Stomach (tissue), 9 donors: ENCODE measurements around the gene SMIM36. TPM values are rescaled to one million over a fixed set of nuclear protein-coding genes. Genes with fewer than 3 reads are reported as not detected.
"Not testable (repeated sequence)": the region's sequence is repeated elsewhere in the genome, so short reads cannot be mapped to it uniquely, and the experiment has no call there.

Source experiments
- DNase-seq, 2 donors: peaks; one replicate each; pipeline versions ENCODE4 v3.0.0 to v3.0.0-alpha.2; 2013 to 2019
- H3K27ac ChIP-seq, 5 donors: fragments of 200-600 bp in 4 of 5; sonication (generic) in 4 of 5; one replicate each; pipeline ENCODE4 v1.5.1; 2013 to 2019; ENCODE audit warnings: mild to moderate bottlenecking in 1 of 5, moderate library complexity in 1 of 5
- H3K27me3 ChIP-seq, 3 donors: fragments of 200-600 bp; sonication (generic); one replicate each; pipeline ENCODE4 v1.5.1; 2017 to 2019; ENCODE audit warnings: mixed run types in 1 of 3
- H3K36me3 ChIP-seq, 4 donors: fragments of 200-600 bp; sonication (generic); 1 replicate in 3 of 4; 2 replicates in 1 of 4; pipeline ENCODE4 v1.5.1; 2016 to 2019
- H3K4me1 ChIP-seq, 4 donors: fragments of 200-600 bp; sonication (generic); one replicate each; pipeline ENCODE4 v1.5.1; 2016 to 2019
- H3K4me3 ChIP-seq, 4 donors: fragments of 200-600 bp; sonication (generic) in 3 of 4; one replicate each; pipeline ENCODE4 v1.5.1; 2016 to 2019; ENCODE audit warnings: mild to moderate bottlenecking in 1 of 4
- H3K9me3 ChIP-seq, 4 donors: fragments of 200-600 bp; sonication (generic); one replicate each; pipeline ENCODE4 v1.5.1; 2016 to 2019
- EP300 ChIP-seq: sonication (generic); formaldehyde crosslinking; IDR thresholded peaks from one replicate; pipeline ENCODE4 v1.6.1; 2017; ENCODE audit warnings: antibody characterized with exemption
- POLR2A ChIP-seq, 4 donors: fragments of 450-650 bp; IDR thresholded peaks; one replicate each; pipeline ENCODE4 v1.6.1; 2016; ENCODE audit warnings: antibody characterized with exemption in 4 of 4, control low read depth in 2 of 4, mild to moderate bottlenecking in 1 of 4, moderate library complexity in 1 of 4
- POLR2AphosphoS5 ChIP-seq, 3 donors: sonication (generic); formaldehyde crosslinking; IDR thresholded peaks; one replicate each; pipeline ENCODE4 v1.6.1; 2016; ENCODE audit warnings: antibody characterized with exemption in 3 of 3
- WGBS, 5 donors: extraction: QIAGEN DNeasy Blood & Tissue Kit in 3 of 5; methylation state at CpG; one replicate each; pipeline versions ENCODE4 v1.1.5 to v1.1.7; 2013 to 2018; 5-methylcytosine and 5-hydroxymethylcytosine counted together
- intact Hi-C: fragments of 100-400 bp; cut with DNase I; formaldehyde crosslinking; loops from one replicate; pipeline ENCODE4 v1.15.1; 2023; ENCODE audit warnings: low total_unique reads
- polyA plus RNA-seq, 3 donors: library from polyadenylated mRNA; stranded (reverse); fragments of 200-250 nt; gene quantifications; one replicate each; pipeline ENCODE4 v1.2.3, GENCODE V29; 2013
- total RNA-seq, 5 donors: library from RNA; depleted of rRNA; stranded (reverse); fragments of >200 nt; gene quantifications; one replicate each; pipeline versions ENCODE4 v1.1.0 to v1.2.3, GENCODE V29; 2014 to 2016
- TF ChIP-seq, protein P1 (sequence below), 7 experiments: fragments of 450-650 bp in 4 of 7; fragments of 200-600 bp in 3 of 7; sonication (generic) in 3 of 7; IDR thresholded peaks; one replicate each; pipeline ENCODE4 v1.5.1; 2016 to 2019; ENCODE audit warnings: antibody characterized with exemption in 7 of 7, control low read depth in 2 of 7, mild to moderate bottlenecking in 1 of 7
- donor health status: healthy with polysubstance abuse.
- donor health status: Bipolar disorder and iron deficiency.
- donor health status: healthy.

The SMIM36 gene
- total and polyA plus RNA-seq, 8 donors = not detected

DNA sequence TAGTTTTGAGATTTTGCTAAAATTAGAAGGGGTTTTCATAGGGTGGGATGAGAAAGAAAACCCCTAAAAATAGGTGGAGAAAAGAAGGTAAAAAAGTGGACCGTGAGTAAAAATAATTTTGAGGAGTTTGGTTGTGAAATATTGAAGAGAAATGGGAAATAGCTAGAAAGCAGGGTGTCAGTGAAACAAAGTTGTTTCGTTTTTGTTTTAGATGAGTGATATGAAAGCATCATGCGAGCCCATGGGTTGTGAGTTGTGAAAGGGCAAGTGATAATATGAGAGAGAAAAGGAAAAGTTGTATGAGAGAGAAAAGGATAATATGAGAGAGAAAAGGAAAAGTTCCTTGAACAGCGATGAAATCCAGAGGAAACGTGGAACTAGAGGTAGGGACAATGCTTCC, 7.3 kb upstream of the SMIM36 start:
- intact Hi-C loops = no loop called here
- no peak for DNase-seq
- Histone ChIP-seq H3K27me3 (peaks cover 0 to 3% (median 0%) of the 10 kb centered on the region in 3 donors), H3K4me3 (no peak overlapping the region), H3K36me3 (no peaks in the 10 kb centered on the region), H3K4me1 (peaks cover 0 to 9% (median 4%) of the 10 kb centered on the region in 4 donors), H3K27ac (no peak overlapping the region), H3K9me3 (no peaks in the 10 kb centered on the region)
- WGBS, 5 donors = 73 to 79% (median 74%) methylated on average over 5 of the region's 5 CpGs
- TF ChIP-seq POLR2A (IDR thresholded peaks at IDR 0.05) = no peak
- TF ChIP-seq, protein P1, sequence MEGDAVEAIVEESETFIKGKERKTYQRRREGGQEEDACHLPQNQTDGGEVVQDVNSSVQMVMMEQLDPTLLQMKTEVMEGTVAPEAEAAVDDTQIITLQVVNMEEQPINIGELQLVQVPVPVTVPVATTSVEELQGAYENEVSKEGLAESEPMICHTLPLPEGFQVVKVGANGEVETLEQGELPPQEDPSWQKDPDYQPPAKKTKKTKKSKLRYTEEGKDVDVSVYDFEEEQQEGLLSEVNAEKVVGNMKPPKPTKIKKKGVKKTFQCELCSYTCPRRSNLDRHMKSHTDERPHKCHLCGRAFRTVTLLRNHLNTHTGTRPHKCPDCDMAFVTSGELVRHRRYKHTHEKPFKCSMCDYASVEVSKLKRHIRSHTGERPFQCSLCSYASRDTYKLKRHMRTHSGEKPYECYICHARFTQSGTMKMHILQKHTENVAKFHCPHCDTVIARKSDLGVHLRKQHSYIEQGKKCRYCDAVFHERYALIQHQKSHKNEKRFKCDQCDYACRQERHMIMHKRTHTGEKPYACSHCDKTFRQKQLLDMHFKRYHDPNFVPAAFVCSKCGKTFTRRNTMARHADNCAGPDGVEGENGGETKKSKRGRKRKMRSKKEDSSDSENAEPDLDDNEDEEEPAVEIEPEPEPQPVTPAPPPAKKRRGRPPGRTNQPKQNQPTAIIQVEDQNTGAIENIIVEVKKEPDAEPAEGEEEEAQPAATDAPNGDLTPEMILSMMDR (IDR thresholded peaks at IDR 0.05) = no peak
- TF ChIP-seq POLR2AphosphoS5 (IDR thresholded peaks at IDR 0.05) = no peak
- no peak for TF ChIP-seq EP300

DNA sequence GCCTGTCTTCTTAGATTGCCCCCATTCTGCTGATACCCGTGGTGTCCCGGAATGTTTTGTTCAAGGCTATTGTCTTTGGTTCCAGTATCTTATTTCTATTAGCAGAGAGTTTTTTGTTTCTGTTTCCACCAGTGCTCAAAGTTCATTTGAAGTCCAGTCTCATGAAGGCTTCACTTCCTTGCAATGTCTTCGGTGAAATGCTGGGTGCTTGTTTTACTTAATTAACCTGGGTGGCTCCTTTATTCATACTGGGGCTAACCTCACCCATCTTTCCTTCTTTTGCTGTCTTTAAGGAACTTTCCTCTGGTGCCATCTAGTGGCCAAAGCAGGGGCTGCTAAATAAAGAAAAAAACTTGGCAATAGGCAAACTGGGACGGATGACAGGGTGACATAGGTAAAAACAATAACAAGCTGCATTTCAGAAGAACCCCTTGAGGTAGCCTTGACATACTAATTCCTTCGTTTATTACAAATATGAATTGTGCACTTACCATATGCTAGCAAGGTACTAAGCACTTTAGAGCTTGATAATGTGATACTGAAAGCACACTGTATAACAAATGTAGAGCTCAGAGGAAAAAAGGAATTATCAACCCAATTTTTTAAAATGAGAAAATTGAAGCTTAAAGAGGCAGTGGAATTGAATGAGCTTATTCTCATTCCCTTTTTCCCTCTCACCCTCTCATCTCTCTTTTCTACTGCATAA, 2.8 kb upstream of the SMIM36 start:
- Histone ChIP-seq H3K4me1 (peaks cover 0 to 9% (median 4%) of the 10 kb centered on the region in 4 donors), H3K36me3 (no peaks in the 10 kb centered on the region), H3K9me3 (no peaks in the 10 kb centered on the region), H3K27me3 (no peaks in the 10 kb centered on the region), H3K27ac (no peak overlapping the region), H3K4me3 (no peak overlapping the region)
- TF ChIP-seq POLR2AphosphoS5 (IDR thresholded peaks at IDR 0.05) (no peak), POLR2A (IDR thresholded peaks at IDR 0.05) (no peak), EP300 (no peak)
- TF ChIP-seq, protein P1 (IDR thresholded peaks at IDR 0.05) = peak in 5 of 7 experiments; percentile 55 to 95 (median 88)
- intact Hi-C loops = loop anchor here (5.0 kb wide), 1 partner anchor 157 kb away; no protein-coding TSS in a partner anchor
- 8 to 13% (median 10%) methylated on average over 5 of the region's 5 CpGs for WGBS, 5 donors
- DNase-seq = peak; percentile 76 to 86

DNA sequence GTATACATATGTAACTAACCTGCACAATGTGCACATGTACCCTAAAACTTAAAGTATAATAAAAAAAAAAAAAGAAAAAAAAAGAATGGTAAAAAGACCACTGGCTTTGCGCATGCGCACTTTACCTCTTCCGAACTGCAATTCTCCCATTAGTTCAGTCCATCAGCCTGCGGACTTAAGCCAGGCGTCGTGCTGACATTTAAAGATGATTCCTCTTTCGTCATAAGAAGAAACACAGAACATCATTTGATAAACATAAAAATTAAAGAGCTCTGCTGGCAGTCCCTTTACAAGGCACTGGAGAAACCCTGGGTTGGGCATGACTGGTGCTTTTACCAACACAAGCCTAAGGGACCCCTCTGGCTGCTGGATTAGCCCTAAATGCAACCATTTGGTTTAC, 3.6 kb downstream of the SMIM36 start:
- H3K36me3 ChIP-seq, DNase-seq, H3K4me1 ChIP-seq, H3K27me3 ChIP-seq, H3K27ac ChIP-seq, intact Hi-C loops, H3K4me3 ChIP-seq, H3K9me3 ChIP-seq: not testable (repeated sequence)
- WGBS, 5 donors = 81 to 86% (median 82%) methylated on average over 7 of the region's 7 CpGs

DNA sequence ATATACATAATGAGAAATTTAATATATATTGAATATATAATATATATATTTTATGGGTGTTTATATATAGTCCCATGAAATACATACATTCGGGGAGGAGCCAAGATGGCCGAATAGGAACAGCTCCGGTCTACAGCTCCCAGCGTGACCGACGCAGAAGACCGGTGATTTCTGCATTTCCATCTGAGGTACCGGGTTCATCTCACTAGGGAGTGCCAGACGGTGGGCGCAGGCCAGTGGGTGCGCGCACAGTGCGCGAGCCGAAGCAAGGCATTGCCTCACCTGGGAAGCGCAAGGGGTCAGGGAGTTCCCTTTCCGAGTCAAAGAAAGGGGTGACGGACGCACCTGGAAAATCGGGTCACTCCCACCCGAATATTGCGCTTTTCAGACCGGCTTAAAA, 9.6 kb downstream of the SMIM36 start:
- H3K9me3 ChIP-seq, H3K36me3 ChIP-seq, H3K4me1 ChIP-seq, H3K4me3 ChIP-seq, DNase-seq, H3K27me3 ChIP-seq, H3K27ac ChIP-seq, intact Hi-C loops: not testable (repeated sequence)
- WGBS, 5 donors = 90 to 96% (median 95%) methylated on average over 8 to 20 of the region's 23 CpGs

DNA sequence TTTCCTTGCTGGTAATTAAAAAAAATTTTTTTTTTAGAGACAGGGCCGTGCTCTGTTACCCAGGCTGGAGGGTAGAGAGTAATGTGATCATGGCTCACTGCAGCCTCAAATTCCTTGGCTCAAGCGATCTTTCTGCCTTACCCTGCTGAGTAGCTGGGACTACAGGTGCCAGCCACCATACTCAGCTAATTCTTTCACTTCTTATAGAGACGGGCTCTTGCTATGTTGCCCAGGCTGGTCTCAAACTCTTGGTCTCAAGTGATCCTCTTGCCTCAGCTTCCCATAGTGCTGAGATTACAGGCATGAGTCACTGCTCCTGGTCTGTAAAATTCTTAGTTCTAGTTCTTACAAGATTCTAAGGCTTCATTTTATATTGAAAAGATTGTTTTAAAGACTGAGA, 11.1 kb downstream of the SMIM36 start:
- Histone ChIP-seq H3K4me1 (peaks cover 0 to 14% (median 9%) of the 10 kb centered on the region in 4 donors), H3K36me3 (no peaks in the 10 kb centered on the region), H3K4me3 (no peak overlapping the region), H3K9me3 (no peaks in the 10 kb centered on the region), H3K27ac (no peak overlapping the region), H3K27me3 (no peaks in the 10 kb centered on the region)
- WGBS, 5 donors = 78 to 84% (median 81%) methylated on average over 3 of the region's 3 CpGs
- TF ChIP-seq POLR2A (IDR thresholded peaks at IDR 0.05) (no peak), EP300 (no peak), POLR2AphosphoS5 (IDR thresholded peaks at IDR 0.05) (no peak)
- TF ChIP-seq, protein P1 (IDR thresholded peaks at IDR 0.05) = no peak
- intact Hi-C loops = no loop called here
- no peak for DNase-seq
